Muscle layer of colon (tissue), 2 donors: Measurements from ENCODE around the gene MCM3AP.

ENCODE experiments used
- H3K27ac ChIP-seq: one replicate; pipeline ENCODE4 v1.7.0; 2013; ENCODE audit warnings: low read depth, mild to moderate bottlenecking, low read length, moderate library complexity
- H3K27me3 ChIP-seq, 2 donors: one replicate each; pipeline ENCODE4 v1.7.0; 2013; ENCODE audit warnings: low read length in 2 of 2, mild to moderate bottlenecking in 2 of 2; ENCODE audit not compliant: insufficient read depth in 2 of 2, control insufficient read depth in 1 of 2
- H3K36me3 ChIP-seq: one replicate; pipeline ENCODE4 v1.7.0; 2013; ENCODE audit warnings: mild to moderate bottlenecking, low read length; ENCODE audit not compliant: insufficient read depth
- H3K4me1 ChIP-seq: one replicate; pipeline ENCODE4 v1.7.0; 2013; ENCODE audit warnings: mild to moderate bottlenecking, low read length; ENCODE audit not compliant: insufficient read depth
- H3K4me3 ChIP-seq, 2 donors: one replicate each; pipeline ENCODE4 v1.7.0; 2013; ENCODE audit warnings: low read length in 2 of 2, low read depth in 1 of 2, mild to moderate bottlenecking in 1 of 2, moderate library complexity in 1 of 2
- H3K9ac ChIP-seq: one replicate; pipeline ENCODE4 v1.7.0; 2013; ENCODE audit warnings: low read length
- H3K9me3 ChIP-seq: one replicate; pipeline ENCODE4 v1.7.0; 2013; ENCODE audit warnings: mild to moderate bottlenecking, low read length
- donor health status: abdominal sarcoma.
- donor health status: Adenocarcinoma of cecum.

Gene MCM3AP

DNA sequence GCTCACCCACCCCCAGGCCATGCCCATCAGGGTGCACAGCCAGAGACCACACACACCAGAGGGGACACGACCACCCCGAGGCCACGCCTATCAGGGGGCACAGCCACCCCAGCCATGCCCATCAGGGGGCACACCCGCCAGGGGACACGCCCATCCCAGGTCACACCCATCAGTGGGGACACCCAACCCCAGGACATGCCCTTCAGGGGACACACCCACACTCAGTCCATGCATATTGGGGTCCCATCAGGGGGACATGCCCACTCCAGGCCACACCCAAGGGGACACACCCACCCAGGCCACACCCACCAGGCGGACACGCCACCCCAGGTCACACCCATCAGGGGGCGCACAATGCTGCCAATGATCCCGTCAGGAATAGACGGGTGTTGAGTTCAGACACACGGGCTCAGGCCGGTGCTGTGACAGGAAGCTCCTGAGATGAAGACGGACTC is 20.7 kb downstream of the MCM3AP start:
- no peaks in the 10 kb centered on the region for H3K27me3 ChIP-seq
- no peaks in the 10 kb centered on the region for H3K4me1 ChIP-seq
- H3K4me3 ChIP-seq: no peak overlapping the region

DNA sequence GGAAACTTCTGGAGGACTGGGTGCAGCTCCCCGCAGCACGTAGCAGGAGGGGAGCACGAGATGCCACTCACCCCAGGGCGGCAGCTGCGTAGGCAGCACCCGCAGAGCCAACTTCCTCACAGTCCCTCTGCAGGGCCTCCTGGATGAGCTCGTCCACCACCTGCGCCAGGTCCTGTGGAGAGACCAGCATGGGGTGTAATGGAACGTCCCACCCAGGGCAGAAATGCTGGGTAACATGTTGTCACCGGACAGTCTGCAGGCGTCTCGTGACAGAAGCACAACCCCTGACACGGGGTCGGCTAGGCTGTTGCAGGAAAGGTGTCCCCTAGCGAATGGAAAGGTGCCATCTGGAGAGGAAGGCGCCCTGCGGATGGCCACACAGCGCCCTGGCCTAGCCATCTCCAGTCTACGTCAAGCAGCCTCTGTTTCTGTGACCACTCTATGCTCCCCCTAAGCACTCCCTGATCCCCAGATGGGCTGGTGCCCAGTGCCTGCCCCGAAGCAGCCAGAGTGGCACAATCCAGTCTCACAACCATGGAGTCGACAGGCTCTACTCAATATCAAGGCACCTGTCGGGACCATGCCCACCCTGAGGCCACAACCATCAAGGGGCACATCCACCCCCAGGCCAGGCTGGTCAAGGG is 21.2 kb downstream of the MCM3AP start:
- H3K9me3 ChIP-seq: no peaks in the 10 kb centered on the region

More for the DNA sequence above, 20.7 kb downstream of the MCM3AP start:
- no peaks in the 10 kb centered on the region for H3K9me3 ChIP-seq
- peaks cover 60% of the 10 kb centered on the region for H3K36me3 ChIP-seq
- H3K27ac ChIP-seq: no peak overlapping the region
- H3K9ac ChIP-seq: no peak overlapping the region

DNA sequence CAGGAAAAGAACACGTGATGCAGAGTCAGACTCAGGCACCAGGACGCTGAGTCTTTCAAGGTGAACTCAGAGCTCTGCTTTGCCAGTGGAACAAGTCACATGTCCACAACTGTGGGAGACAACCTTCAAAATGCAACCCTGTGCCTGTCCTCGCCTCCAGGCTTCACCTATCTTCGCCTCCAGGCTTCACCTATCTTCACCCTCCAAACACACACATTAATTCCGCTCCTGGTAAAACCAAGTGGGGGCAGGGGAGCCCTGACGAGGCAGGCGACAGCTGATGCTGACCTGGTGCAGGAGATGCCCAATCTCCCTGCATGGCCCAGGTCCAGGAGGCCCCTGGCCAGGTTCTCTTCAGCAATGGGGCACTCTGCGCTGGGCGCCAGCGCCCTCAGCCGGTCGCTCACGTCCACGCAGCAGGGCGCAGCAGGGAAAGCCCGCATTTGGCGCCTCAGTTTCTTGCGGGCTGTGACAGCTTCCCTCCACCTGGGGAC is 28.9 kb downstream of the MCM3AP start:
- no peaks in the 10 kb centered on the region for H3K27me3 ChIP-seq
- no peaks in the 10 kb centered on the region for H3K4me1 ChIP-seq
- H3K4me3 ChIP-seq: no peak overlapping the region
- H3K27ac ChIP-seq: no peak overlapping the region
- no peaks in the 10 kb centered on the region for H3K9me3 ChIP-seq
- no peak overlapping the region for H3K9ac ChIP-seq
- peaks cover 81% of the 10 kb centered on the region for H3K36me3 ChIP-seq

More for the DNA sequence above, 21.2 kb downstream of the MCM3AP start:
- H3K36me3 ChIP-seq: peaks cover 54% of the 10 kb centered on the region
- H3K4me1 ChIP-seq: no peaks in the 10 kb centered on the region
- H3K27me3 ChIP-seq: no peaks in the 10 kb centered on the region
- no peak overlapping the region for H3K27ac ChIP-seq
- H3K4me3 ChIP-seq: no peak overlapping the region
- no peak overlapping the region for H3K9ac ChIP-seq

DNA sequence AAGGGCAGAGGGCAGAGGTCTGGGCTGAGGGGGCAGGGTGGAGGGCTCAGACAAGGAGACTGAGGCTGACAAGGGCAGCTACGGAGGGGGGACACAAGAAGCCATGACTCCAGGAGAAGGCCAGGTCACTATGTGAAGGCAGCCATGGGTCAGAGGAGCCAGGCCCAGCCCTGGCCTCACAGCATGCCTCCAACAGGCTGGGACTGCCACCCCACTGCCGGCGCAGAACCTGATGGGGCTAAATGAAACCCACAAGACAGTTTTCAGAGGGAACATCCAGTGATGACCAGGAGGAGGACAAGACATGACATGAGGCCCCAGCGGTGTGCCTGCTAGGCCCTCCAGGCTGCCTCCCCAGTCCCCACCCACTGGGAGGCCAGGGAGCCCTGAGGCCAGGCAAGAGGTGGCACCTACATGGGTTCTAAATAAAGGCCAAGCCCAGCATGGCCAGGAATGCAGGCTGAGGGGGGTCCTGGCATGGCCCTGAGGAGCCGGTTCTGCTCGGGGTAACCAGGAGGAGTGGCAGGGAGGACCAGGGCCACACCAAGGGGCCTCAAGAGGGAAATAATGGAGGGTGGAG is 29.6 kb downstream of the MCM3AP start:
- H3K9ac ChIP-seq: no peak overlapping the region
- no peaks in the 10 kb centered on the region for H3K9me3 ChIP-seq
- H3K4me3 ChIP-seq: no peak overlapping the region
- H3K36me3 ChIP-seq: peaks cover 75% of the 10 kb centered on the region
- H3K4me1 ChIP-seq: no peaks in the 10 kb centered on the region
- no peak overlapping the region for H3K27ac ChIP-seq
- no peaks in the 10 kb centered on the region for H3K27me3 ChIP-seq

GRCh38 chr21:46255166-46255565 is 30.2 kb downstream of the MCM3AP start:
- Histone ChIP-seq H3K27ac (no peak overlapping the region), H3K9ac (no peak overlapping the region), H3K4me3 (no peak overlapping the region), H3K27me3 (no peaks in the 10 kb centered on the region), H3K36me3 (peaks cover 75% of the 10 kb centered on the region), H3K9me3 (no peaks in the 10 kb centered on the region), H3K4me1 (no peaks in the 10 kb centered on the region)

- Histone ChIP-seq H3K36me3 (peaks cover 78% of the 10 kb centered on the region), H3K9ac (no peak overlapping the region), H3K4me3 (no peak overlapping the region), H3K27ac (no peak overlapping the region), H3K27me3 (no peaks in the 10 kb centered on the region), H3K9me3 (no peaks in the 10 kb centered on the region), H3K4me1 (no peaks in the 10 kb centered on the region)
Measured at GRCh38 chr21:46254208-46254975, 31.0 kb downstream of the MCM3AP start.

GRCh38 chr21:46253610-46254124 is 31.7 kb downstream of the MCM3AP start:
- H3K9ac ChIP-seq: no peak overlapping the region
- no peak overlapping the region for H3K27ac ChIP-seq
- no peaks in the 10 kb centered on the region for H3K4me1 ChIP-seq
- no peak overlapping the region for H3K4me3 ChIP-seq
- no peaks in the 10 kb centered on the region for H3K27me3 ChIP-seq
- H3K9me3 ChIP-seq: no peaks in the 10 kb centered on the region
- H3K36me3 ChIP-seq: peaks cover 78% of the 10 kb centered on the region

GRCh38 chr21:46252840-46253239 is 32.6 kb downstream of the MCM3AP start:
- Histone ChIP-seq H3K27ac (no peak overlapping the region), H3K27me3 (no peaks in the 10 kb centered on the region), H3K9me3 (no peaks in the 10 kb centered on the region), H3K9ac (no peak overlapping the region), H3K4me1 (no peaks in the 10 kb centered on the region), H3K36me3 (peaks cover 70% of the 10 kb centered on the region), H3K4me3 (no peak overlapping the region)

GRCh38 chr21:46250146-46250725 is 35.2 kb downstream of the MCM3AP start:
- no peak overlapping the region for H3K9ac ChIP-seq
- no peaks in the 10 kb centered on the region for H3K4me1 ChIP-seq
- no peak overlapping the region for H3K4me3 ChIP-seq
- no peaks in the 10 kb centered on the region for H3K9me3 ChIP-seq
- no peaks in the 10 kb centered on the region for H3K27me3 ChIP-seq
- peaks cover 68% of the 10 kb centered on the region for H3K36me3 ChIP-seq
- H3K27ac ChIP-seq: no peak overlapping the region

DNA sequence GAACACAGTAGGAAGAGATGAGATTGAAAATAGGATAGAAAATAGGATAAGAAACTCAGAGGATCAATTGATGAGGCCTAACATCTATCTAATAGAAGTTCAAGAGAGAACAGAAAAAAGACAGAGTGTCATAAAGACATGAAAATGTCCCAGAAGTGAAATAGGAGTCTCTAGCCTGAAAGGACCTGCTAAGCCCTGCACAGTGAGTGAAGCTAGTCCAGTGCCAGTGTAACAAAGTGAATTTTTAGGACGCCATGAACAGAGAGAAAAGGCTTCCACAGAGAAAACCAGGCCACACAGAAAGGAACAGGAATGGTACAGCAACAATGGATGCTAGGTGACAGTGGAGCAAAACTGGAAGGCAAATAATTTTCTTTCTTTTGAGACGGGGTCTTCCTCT is 36.6 kb downstream of the MCM3AP start:
- H3K4me1 ChIP-seq: no peaks in the 10 kb centered on the region
- H3K9ac ChIP-seq: no peak overlapping the region
- no peak overlapping the region for H3K4me3 ChIP-seq
- H3K27ac ChIP-seq: no peak overlapping the region
- no peaks in the 10 kb centered on the region for H3K27me3 ChIP-seq
- peaks cover 68% of the 10 kb centered on the region for H3K36me3 ChIP-seq
- no peaks in the 10 kb centered on the region for H3K9me3 ChIP-seq

DNA sequence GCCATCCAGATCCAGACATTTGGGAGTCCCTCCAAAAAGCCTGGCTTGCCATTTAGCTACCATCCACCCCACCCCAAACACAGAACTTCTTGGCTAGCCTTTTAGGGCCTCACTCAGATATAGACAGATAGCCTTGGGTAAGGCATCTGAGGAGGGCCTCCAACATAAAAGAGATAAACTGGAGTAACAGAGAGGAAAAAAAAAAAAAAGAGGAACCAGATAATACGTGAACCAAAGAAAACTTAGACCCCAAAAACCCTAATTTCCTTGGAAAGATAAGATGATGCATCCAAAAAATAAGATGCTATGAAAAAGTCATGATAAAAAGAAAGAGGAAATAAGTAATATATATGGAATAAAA is 37.0 kb downstream of the MCM3AP start:
- Histone ChIP-seq H3K27me3 (no peaks in the 10 kb centered on the region), H3K9ac (no peak overlapping the region), H3K36me3 (peaks cover 68% of the 10 kb centered on the region), H3K4me3 (no peak overlapping the region), H3K27ac (no peak overlapping the region), H3K4me1 (no peaks in the 10 kb centered on the region), H3K9me3 (no peaks in the 10 kb centered on the region)
